Inflammatory macrophage (primary cell): ENCODE measurements around the gene IRX6.

Experiments
- DNase-seq, 2 donors: peaks; one replicate each; pipeline ENCODE4 v3.0.0-alpha.2; 2020 to 2022
- total RNA-seq, 18 experiments: gene quantifications; one replicate each; lab custom pipeline; 2026; ENCODE audit warnings: mixed read lengths in 6 of 18, inconsistent platforms in 2 of 18; lab: John Stamatoyannopoulos, UW

The IRX6 gene
- 0 to 0.13 (median 0.04) reads per million in 18 experiments for total RNA-seq

GRCh38 chr16:55323637-55324271 lies at the start of gene IRX6:
Gene IRX6 (plus strand): TSS chr16:55324203. CDS start chr16:55325092, 889 bp downstream.
- no peak for DNase-seq

- no peak for DNase-seq
Observed at GRCh38 chr16:55274391-55274790, 49.6 kb upstream of the IRX6 start.

- DNase-seq = no peak
Observed at GRCh38 chr16:55275167-55275566, 48.8 kb upstream of the IRX6 start.

- no peak for DNase-seq
Observed at GRCh38 chr16:55275869-55276268, 48.1 kb upstream of the IRX6 start.

GRCh38 chr16:55277536-55277935 lies 46.5 kb upstream of the IRX6 start:
- no peak for DNase-seq

GRCh38 chr16:55279598-55279997 lies 44.4 kb upstream of the IRX6 start:
- no peak for DNase-seq

GRCh38 chr16:55280587-55280986 lies 43.4 kb upstream of the IRX6 start:
- no peak for DNase-seq

GRCh38 chr16:55282441-55282840 lies 41.6 kb upstream of the IRX6 start:
- DNase-seq = no peak

- no peak for DNase-seq
Observed at GRCh38 chr16:55283812-55284717, 39.9 kb upstream of the IRX6 start.

GRCh38 chr16:55284718-55285099 lies 39.3 kb upstream of the IRX6 start:
- no peak for DNase-seq

- no peak for DNase-seq
Observed at GRCh38 chr16:55285586-55285985, 38.4 kb upstream of the IRX6 start.

GRCh38 chr16:55289353-55289752 lies 34.6 kb upstream of the IRX6 start:
- DNase-seq = no peak

GRCh38 chr16:55291847-55292246 lies 32.2 kb upstream of the IRX6 start:
- no peak for DNase-seq

GRCh38 chr16:55292491-55292890 lies 31.5 kb upstream of the IRX6 start:
- DNase-seq = no peak

GRCh38 chr16:55294129-55294528 lies 29.9 kb upstream of the IRX6 start:
- DNase-seq = no peak

GRCh38 chr16:55294931-55295342 lies 29.1 kb upstream of the IRX6 start:
- DNase-seq = no peak

GRCh38 chr16:55297062-55297909 lies 26.7 kb upstream of the IRX6 start:
- no peak for DNase-seq

- DNase-seq = no peak
Observed at GRCh38 chr16:55297910-55298479, 26.0 kb upstream of the IRX6 start.

- DNase-seq = peak; percentile 6 to 25
Observed at GRCh38 chr16:55301385-55302008, 22.5 kb upstream of the IRX6 start.

- DNase-seq = no peak
Observed at GRCh38 chr16:55302635-55303034, 21.4 kb upstream of the IRX6 start.

- DNase-seq = no peak
Observed at GRCh38 chr16:55308973-55309372, 15.0 kb upstream of the IRX6 start.

GRCh38 chr16:55322327-55322726 lies 1.7 kb upstream of the IRX6 start:
- no peak for DNase-seq
